Mucosa of stomach (tissue), 1 donor: ENCODE data around the gene PHYKPL.

ENCODE experiments used
- H3K27me3 ChIP-seq: one replicate; pipeline ENCODE4 v1.7.0; 2013; ENCODE audit warnings: mild to moderate bottlenecking, low read length; ENCODE audit not compliant: control insufficient read depth, insufficient read depth
- H3K36me3 ChIP-seq: one replicate; pipeline ENCODE4 v1.7.0; 2013; ENCODE audit warnings: low read length; ENCODE audit not compliant: control insufficient read depth, insufficient read depth
- H3K4me1 ChIP-seq: one replicate; pipeline ENCODE4 v1.7.0; 2013; ENCODE audit warnings: mild to moderate bottlenecking, low read length; ENCODE audit not compliant: control insufficient read depth, insufficient read depth
- H3K4me3 ChIP-seq: one replicate; pipeline ENCODE4 v1.7.0; 2013; ENCODE audit warnings: low read length
- H3K9ac ChIP-seq: one replicate; pipeline ENCODE4 v1.7.0; 2013; ENCODE audit warnings: mild to moderate bottlenecking, low read length, moderate library complexity
- H3K9me3 ChIP-seq: one replicate; pipeline ENCODE4 v1.7.0; 2013; ENCODE audit warnings: mild to moderate bottlenecking, low read length, moderate library complexity; ENCODE audit not compliant: control insufficient read depth
- donor health status: Pancreatic carcinoma.

The PHYKPL gene

GRCh38 chr5:178232124-178232919, at the start of gene PHYKPL:
TSS of gene PHYKPL (minus strand) at chr5:178232802. CDS start at chr5:178232550, 252 bp downstream.
- Histone ChIP-seq H3K4me3 (peak within 1 kb of the TSS; percentile 83), H3K9ac (peak within 1 kb of the TSS; percentile 89), H3K4me1 (peaks cover 36% of the 10 kb centered on the region), H3K27me3 (no peaks in the 10 kb centered on the region), H3K36me3 (peaks cover 13% of the 10 kb centered on the region), H3K9me3 (no peaks in the 10 kb centered on the region)

DNA sequence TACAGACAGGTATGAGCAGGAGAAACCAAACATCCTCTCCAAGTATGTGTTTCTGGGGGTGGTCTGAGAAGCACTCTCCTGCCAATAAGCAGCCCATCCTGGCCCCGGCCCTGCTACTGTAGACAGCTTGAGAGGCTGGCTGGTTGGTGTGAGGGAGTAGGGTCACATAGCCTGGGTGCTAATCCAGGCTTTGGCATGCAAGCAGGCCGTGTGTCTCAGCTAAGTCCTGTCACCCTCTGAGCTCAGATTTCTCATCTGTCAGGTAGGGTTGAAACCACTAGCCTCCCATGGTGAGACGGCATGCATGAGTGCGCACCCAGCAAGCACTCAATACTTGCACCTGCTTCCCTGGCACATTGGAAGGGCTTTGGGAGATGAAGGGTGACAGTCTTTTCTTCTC, 49.8 kb upstream of the PHYKPL start:
- Histone ChIP-seq H3K4me3 (no peak overlapping the region), H3K27me3 (peaks cover 3% of the 10 kb centered on the region), H3K36me3 (no peaks in the 10 kb centered on the region), H3K9me3 (no peaks in the 10 kb centered on the region), H3K9ac (no peak overlapping the region), H3K4me1 (no peaks in the 10 kb centered on the region)

DNA sequence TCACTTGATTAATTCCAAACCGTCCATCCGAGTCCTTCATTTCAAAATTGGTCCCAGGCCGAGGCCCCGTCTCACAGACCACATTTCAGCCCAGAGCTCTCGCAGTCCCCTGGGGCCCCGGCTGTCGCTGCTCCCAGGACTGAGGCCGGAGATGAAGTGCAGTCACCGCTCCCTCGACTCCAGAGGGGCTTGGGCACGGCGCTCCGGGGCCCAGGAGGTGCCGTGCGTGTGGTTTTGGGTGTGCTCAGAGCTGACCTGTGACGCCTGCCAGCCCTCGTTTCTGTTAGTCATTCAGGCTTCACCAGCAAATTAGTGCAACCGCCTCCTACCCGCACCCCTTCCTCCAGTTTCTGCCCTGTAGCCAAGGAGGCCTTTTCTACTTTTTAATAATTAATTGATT, 48.7 kb upstream of the PHYKPL start:
- no peak overlapping the region for H3K9ac ChIP-seq
- H3K36me3 ChIP-seq: no peaks in the 10 kb centered on the region
- H3K4me3 ChIP-seq: no peak overlapping the region
- H3K4me1 ChIP-seq: no peaks in the 10 kb centered on the region
- H3K9me3 ChIP-seq: no peaks in the 10 kb centered on the region
- peaks cover 3% of the 10 kb centered on the region for H3K27me3 ChIP-seq

GRCh38 chr5:178280631-178281030, 48.0 kb upstream of the PHYKPL start:
- no peak overlapping the region for H3K4me3 ChIP-seq
- H3K27me3 ChIP-seq: peaks cover 3% of the 10 kb centered on the region
- no peaks in the 10 kb centered on the region for H3K4me1 ChIP-seq
- H3K9ac ChIP-seq: no peak overlapping the region
- H3K9me3 ChIP-seq: no peaks in the 10 kb centered on the region
- no peaks in the 10 kb centered on the region for H3K36me3 ChIP-seq

- no peak overlapping the region for H3K4me3 ChIP-seq
- H3K9me3 ChIP-seq: no peaks in the 10 kb centered on the region
- H3K9ac ChIP-seq: no peak overlapping the region
- no peaks in the 10 kb centered on the region for H3K4me1 ChIP-seq
- H3K27me3 ChIP-seq: peaks cover 3% of the 10 kb centered on the region
- no peaks in the 10 kb centered on the region for H3K36me3 ChIP-seq
Measured at GRCh38 chr5:178279723-178280438, 47.3 kb upstream of the PHYKPL start.

- Histone ChIP-seq H3K4me1 (no peaks in the 10 kb centered on the region), H3K36me3 (no peaks in the 10 kb centered on the region), H3K4me3 (no peak overlapping the region), H3K27me3 (peaks cover 3% of the 10 kb centered on the region), H3K9ac (no peak overlapping the region), H3K9me3 (no peaks in the 10 kb centered on the region)
Measured at GRCh38 chr5:178279026-178279722, 46.6 kb upstream of the PHYKPL start.

DNA sequence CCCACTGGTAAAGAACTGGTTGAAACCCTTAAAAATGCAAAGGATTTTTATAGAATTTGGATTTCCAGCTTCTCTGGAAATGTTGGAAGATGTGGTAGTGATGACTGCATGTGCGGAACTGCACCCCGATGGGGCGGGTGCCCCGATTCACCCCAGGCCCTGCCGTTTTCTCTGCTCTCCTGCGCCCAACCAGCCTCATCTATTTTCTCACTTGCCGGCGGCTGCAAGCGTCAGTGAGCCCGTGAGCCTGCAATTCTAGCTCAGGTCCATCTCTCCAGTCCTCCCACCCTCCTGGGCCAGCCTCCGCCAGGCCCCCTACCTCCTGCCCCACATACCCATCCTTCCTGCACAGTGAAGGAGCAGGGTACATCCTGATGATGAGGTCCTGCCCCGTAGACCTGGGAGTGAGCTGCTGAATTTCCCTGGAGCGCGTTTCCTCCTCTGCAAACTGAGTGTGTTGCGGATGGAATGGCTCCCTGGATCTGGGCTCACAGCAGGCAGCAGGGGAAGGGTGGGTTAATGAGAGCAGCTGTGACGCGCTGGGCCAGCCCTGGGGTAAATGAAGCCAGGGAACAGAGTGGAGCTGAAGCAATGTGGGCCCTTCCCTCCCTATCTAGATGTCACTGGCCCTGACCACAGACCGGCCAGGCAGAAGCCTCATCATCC, 45.9 kb upstream of the PHYKPL start:
- no peak overlapping the region for H3K9ac ChIP-seq
- no peaks in the 10 kb centered on the region for H3K9me3 ChIP-seq
- H3K36me3 ChIP-seq: no peaks in the 10 kb centered on the region
- peaks cover 3% of the 10 kb centered on the region for H3K27me3 ChIP-seq
- no peaks in the 10 kb centered on the region for H3K4me1 ChIP-seq
- no peak overlapping the region for H3K4me3 ChIP-seq

DNA sequence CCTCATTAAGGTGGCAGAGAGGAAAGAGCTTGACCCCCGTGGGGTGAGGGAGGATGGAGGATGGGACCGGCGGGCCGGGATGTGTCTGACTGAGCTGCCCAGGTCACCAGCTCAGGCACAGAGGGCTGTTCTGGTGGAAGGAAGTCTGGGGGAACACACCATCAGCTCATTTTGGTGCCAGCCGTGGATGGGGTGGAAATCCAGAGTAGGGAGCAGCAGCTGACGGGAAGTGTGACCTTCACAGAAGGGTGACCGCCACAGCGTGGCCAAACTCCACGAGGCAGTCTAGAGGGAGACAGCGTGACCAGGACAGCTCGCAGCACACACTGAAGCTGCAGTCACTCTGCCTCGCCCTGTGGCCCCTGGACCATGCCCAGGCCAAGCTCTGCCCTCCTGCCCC, 45.3 kb upstream of the PHYKPL start:
- Histone ChIP-seq H3K36me3 (no peaks in the 10 kb centered on the region), H3K9ac (no peak overlapping the region), H3K4me3 (no peak overlapping the region), H3K9me3 (no peaks in the 10 kb centered on the region), H3K4me1 (no peaks in the 10 kb centered on the region), H3K27me3 (peaks cover 3% of the 10 kb centered on the region)

- Histone ChIP-seq H3K36me3 (no peaks in the 10 kb centered on the region), H3K4me1 (no peaks in the 10 kb centered on the region), H3K4me3 (no peak overlapping the region), H3K27me3 (peaks cover 3% of the 10 kb centered on the region), H3K9ac (no peak overlapping the region), H3K9me3 (no peaks in the 10 kb centered on the region)
Measured at GRCh38 chr5:178277346-178277745, 44.7 kb upstream of the PHYKPL start.

DNA sequence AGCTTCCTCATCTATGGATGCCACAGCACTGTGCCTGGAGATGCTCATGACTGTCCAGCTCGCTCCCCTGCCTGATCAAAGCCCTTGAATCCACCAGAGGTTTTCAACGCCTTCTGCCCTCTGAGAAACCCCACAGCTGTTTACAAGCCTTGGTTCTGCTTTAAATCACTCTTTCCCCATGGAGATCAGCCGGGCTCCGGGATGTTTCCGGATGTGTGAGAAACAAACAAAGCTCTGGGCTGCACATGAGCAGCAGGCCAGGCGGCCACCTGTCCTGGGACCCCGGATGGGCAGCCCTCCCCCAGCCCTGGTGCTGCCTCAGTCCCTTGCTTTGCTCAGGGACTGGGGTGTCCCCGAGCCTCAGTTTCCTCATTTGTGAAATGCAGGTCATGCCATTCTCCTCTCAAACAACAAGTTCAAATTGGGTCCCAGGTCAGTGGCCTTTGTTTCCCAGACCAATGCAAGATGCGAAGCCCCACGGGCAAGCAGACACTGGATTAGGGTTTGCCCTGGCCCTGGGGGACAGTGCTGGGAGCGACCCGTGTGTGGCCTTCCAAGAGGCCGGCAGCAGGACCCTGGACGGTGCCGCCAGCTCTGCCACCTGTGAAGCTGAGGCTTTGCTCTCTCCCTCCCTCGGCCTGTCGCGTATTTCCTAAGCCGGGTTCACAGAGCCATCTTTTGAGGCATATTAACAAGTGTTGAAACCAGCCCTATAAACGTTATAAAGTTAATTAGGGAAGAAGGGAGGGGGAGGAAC, 42.4 kb upstream of the PHYKPL start:
- Histone ChIP-seq H3K9me3 (no peaks in the 10 kb centered on the region), H3K36me3 (no peaks in the 10 kb centered on the region)

More for the DNA sequence above, 42.4 kb upstream of the PHYKPL start:
- Histone ChIP-seq H3K4me1 (no peaks in the 10 kb centered on the region), H3K27me3 (peaks cover 3% of the 10 kb centered on the region), H3K9ac (no peak overlapping the region), H3K4me3 (no peak overlapping the region)
